Calu3 (cell line): ENCODE measurements around the gene BBS5. TPM values are rescaled to one million over a fixed set of nuclear protein-coding genes. Genes with fewer than 3 reads are reported as not detected.
"Not testable (repeated sequence)": the region's sequence is repeated elsewhere in the genome, so short reads cannot be mapped to it uniquely, and the experiment has no call there.

Experiments
- BruUV-seq: library from RNA; stranded (reverse); fragments of 400-500 nt; replicated peaks from 2 replicates; lab custom pipeline; 2021; lab: Mats Ljungman, UMichigan
- CTCF ChIA-PET: fragments of 300-600 bp; sonication (Branson Sonifier 250); formaldehyde crosslinking; loops from one replicate; lab custom pipeline; 2022; ENCODE audit warnings: antibody characterized with exemption; lab: Charles Lee
- DNase-seq: peaks from one replicate; pipeline ENCODE4 v3.0.0; 2022
- H3K27ac Mint-ChIP-seq: one replicate; pipeline ENCODE4 v1.8.0; 2022; ENCODE audit warnings: mixed read lengths; ENCODE audit not compliant: unreplicated experiment
- H3K27me3 Mint-ChIP-seq: one replicate; pipeline ENCODE4 v1.8.0; 2022; ENCODE audit warnings: mixed read lengths; ENCODE audit not compliant: unreplicated experiment
- H3K36me3 Mint-ChIP-seq: one replicate; pipeline ENCODE4 v1.8.0; 2022; ENCODE audit warnings: mild to moderate bottlenecking, moderate library complexity, mixed read lengths; ENCODE audit not compliant: insufficient read depth, unreplicated experiment
- H3K4me1 Mint-ChIP-seq: one replicate; pipeline ENCODE4 v1.8.0; 2022; ENCODE audit warnings: mild to moderate bottlenecking, low read depth, mixed read lengths; ENCODE audit not compliant: unreplicated experiment
- H3K4me3 Mint-ChIP-seq: one replicate; pipeline ENCODE4 v1.8.0; 2022; ENCODE audit warnings: mild to moderate bottlenecking, low read depth, moderate library complexity, mixed read lengths; ENCODE audit not compliant: unreplicated experiment
- H3K9me3 Mint-ChIP-seq: one replicate; pipeline ENCODE4 v1.8.0; 2022; ENCODE audit warnings: low read depth, mixed read lengths; ENCODE audit not compliant: unreplicated experiment
- CTCF ChIP-seq: fragments of 200-600 bp; IDR thresholded peaks from one replicate; pipeline ENCODE4 v1.8.0; 2022; ENCODE audit warnings: antibody characterized with exemption; ENCODE audit not compliant: unreplicated experiment
- intact Hi-C: fragments of 100-400 bp; cut with micrococcal nuclease; formaldehyde crosslinking; loops from one replicate; pipeline ENCODE4 v1.10.0; 2022; ENCODE audit not compliant: unreplicated experiment
- total RNA-seq: library from RNA; stranded (reverse); gene quantifications from 2 replicates; pipeline ENCODE4 v1.2.3, GENCODE V29; 2022

BBS5 gene
- total RNA-seq, 1 experiment from 2014 or later = 3.3 TPM

- H3K27me3 Mint-ChIP-seq = no peaks in the 10 kb centered on the region
- BruUV-seq = no TSS peak
- no peak for DNase-seq
- no peak overlapping the region for H3K4me3 Mint-ChIP-seq
- intact Hi-C loops = no loop called here
- no peak for TF ChIP-seq CTCF
- H3K9me3 Mint-ChIP-seq = no peaks in the 10 kb centered on the region
- H3K36me3 Mint-ChIP-seq = no peaks in the 10 kb centered on the region
- CTCF ChIA-PET = interaction anchor here (0.7 kb wide), 1 partner anchor 14 kb away, joined by 4 read pairs; the partner anchor contains the start of gene KLHL41
- H3K4me1 Mint-ChIP-seq = no peaks in the 10 kb centered on the region
- H3K27ac Mint-ChIP-seq = no peak overlapping the region
Observed at GRCh38 chr2:169523681-169524080, 44.4 kb downstream of the BBS5 start.

- H3K36me3 Mint-ChIP-seq = no peaks in the 10 kb centered on the region
- H3K27me3 Mint-ChIP-seq = no peaks in the 10 kb centered on the region
- H3K9me3 Mint-ChIP-seq = no peaks in the 10 kb centered on the region
- no peak overlapping the region for H3K27ac Mint-ChIP-seq
- H3K4me1 Mint-ChIP-seq = no peaks in the 10 kb centered on the region
- no peak for TF ChIP-seq CTCF
- H3K4me3 Mint-ChIP-seq = no peak overlapping the region
- BruUV-seq = no TSS peak
- no peak for DNase-seq
- CTCF ChIA-PET = no interaction called here
- intact Hi-C loops = loop anchor here (5.0 kb wide), 1 partner anchor 402 kb away; no protein-coding TSS in a partner anchor
Observed at GRCh38 chr2:169525434-169525833, 46.1 kb downstream of the BBS5 start.

GRCh38 chr2:169526451-169526850, 47.2 kb downstream of the BBS5 start:
- TF ChIP-seq CTCF = no peak
- Mint-ChIP-seq H3K4me3 (no peak overlapping the region), H3K27ac (no peak overlapping the region), H3K9me3 (no peaks in the 10 kb centered on the region), H3K27me3 (no peaks in the 10 kb centered on the region), H3K4me1 (no peaks in the 10 kb centered on the region), H3K36me3 (no peaks in the 10 kb centered on the region)
- BruUV-seq = no TSS peak
- intact Hi-C loops = loop anchor here (5.0 kb wide), 1 partner anchor 401 kb away; no protein-coding TSS in a partner anchor
- DNase-seq = no peak
- CTCF ChIA-PET = no interaction called here

GRCh38 chr2:169528271-169528701, 49.0 kb downstream of the BBS5 start:
- Mint-ChIP-seq H3K4me1 (no peaks in the 10 kb centered on the region), H3K4me3 (no peak overlapping the region), H3K9me3 (no peaks in the 10 kb centered on the region), H3K27me3 (no peaks in the 10 kb centered on the region), H3K36me3 (no peaks in the 10 kb centered on the region), H3K27ac (no peak overlapping the region)
- no TSS peak for BruUV-seq
- CTCF ChIA-PET = no interaction called here
- intact Hi-C loops = loop anchor here (2.0 to 5.0 kb wide), 2 partner anchors 263 to 399 kb away; no protein-coding TSS in a partner anchor
- peak; percentile 80 for TF ChIP-seq CTCF
- peak; percentile 80 for DNase-seq

GRCh38 chr2:169539460-169539859, 60.2 kb downstream of the BBS5 start:
- BruUV-seq, H3K4me3 Mint-ChIP-seq, H3K27me3 Mint-ChIP-seq, H3K4me1 Mint-ChIP-seq, H3K36me3 Mint-ChIP-seq, H3K27ac Mint-ChIP-seq, H3K9me3 Mint-ChIP-seq, intact Hi-C loops, CTCF ChIA-PET, DNase-seq: not testable (repeated sequence)
